22Rv1 (cell line): ENCODE results near the gene ACSS2.

ENCODE experiments used
- ZFX ChIP-seq: fragments of 450-650 bp; IDR thresholded peaks from 2 replicates; pipeline ENCODE4 v1.6.1; 2017; ENCODE audit warnings: antibody characterized with exemption, borderline replicate concordance
- TF ChIP-seq, protein P1 (sequence below): fragments of 450-650 bp; IDR thresholded peaks from 2 replicates; pipeline ENCODE4 v1.5.1; 2017; ENCODE audit warnings: mild to moderate bottlenecking

- TF ChIP-seq, protein P1, sequence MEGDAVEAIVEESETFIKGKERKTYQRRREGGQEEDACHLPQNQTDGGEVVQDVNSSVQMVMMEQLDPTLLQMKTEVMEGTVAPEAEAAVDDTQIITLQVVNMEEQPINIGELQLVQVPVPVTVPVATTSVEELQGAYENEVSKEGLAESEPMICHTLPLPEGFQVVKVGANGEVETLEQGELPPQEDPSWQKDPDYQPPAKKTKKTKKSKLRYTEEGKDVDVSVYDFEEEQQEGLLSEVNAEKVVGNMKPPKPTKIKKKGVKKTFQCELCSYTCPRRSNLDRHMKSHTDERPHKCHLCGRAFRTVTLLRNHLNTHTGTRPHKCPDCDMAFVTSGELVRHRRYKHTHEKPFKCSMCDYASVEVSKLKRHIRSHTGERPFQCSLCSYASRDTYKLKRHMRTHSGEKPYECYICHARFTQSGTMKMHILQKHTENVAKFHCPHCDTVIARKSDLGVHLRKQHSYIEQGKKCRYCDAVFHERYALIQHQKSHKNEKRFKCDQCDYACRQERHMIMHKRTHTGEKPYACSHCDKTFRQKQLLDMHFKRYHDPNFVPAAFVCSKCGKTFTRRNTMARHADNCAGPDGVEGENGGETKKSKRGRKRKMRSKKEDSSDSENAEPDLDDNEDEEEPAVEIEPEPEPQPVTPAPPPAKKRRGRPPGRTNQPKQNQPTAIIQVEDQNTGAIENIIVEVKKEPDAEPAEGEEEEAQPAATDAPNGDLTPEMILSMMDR = no peak
- no peak for TF ChIP-seq ZFX
Measured at GRCh38 chr20:34883087-34883688, 6.8 kb downstream of the ACSS2 start.
